CD4-positive, CD25-positive, alpha-beta regulatory T cell (primary cell): Measurements from ENCODE around the gene C16orf87. TPM values are rescaled to one million over a fixed set of nuclear protein-coding genes. Genes with fewer than 3 reads are reported as not detected.
"Not testable (repeated sequence)": the region's sequence is repeated elsewhere in the genome, so short reads cannot be mapped to it uniquely, and the experiment has no call there.

Experiments
- ATAC-seq, 2 donors: fragments of 150-1000 bp; cut with Tn5 transposase; one replicate each; pipeline ENCODE4 v1.10.0; 2021; ENCODE audit warnings: low read depth in 2 of 2, moderate number of reproducible peaks in 2 of 2, moderate library complexity in 1 of 2
- DNase-seq, 3 donors: peaks; one replicate each; pipeline versions ENCODE4 v3.0.0 to v3.0.0-alpha.2; 2012 to 2022; ENCODE audit warnings: mixed read lengths in 1 of 3
- H3K27ac ChIP-seq: one replicate; pipeline ENCODE4 v1.7.0; 2013; ENCODE audit warnings: mild to moderate bottlenecking, low read length; ENCODE audit not compliant: insufficient read depth, poor library complexity, severe bottlenecking
- H3K27me3 ChIP-seq: one replicate; pipeline ENCODE4 v1.7.0; 2013; ENCODE audit warnings: low read length; ENCODE audit not compliant: control insufficient read depth, insufficient read depth
- H3K36me3 ChIP-seq: one replicate; pipeline ENCODE4 v1.7.0; 2013; ENCODE audit warnings: mild to moderate bottlenecking, low read length, moderate library complexity; ENCODE audit not compliant: control insufficient read depth, insufficient read depth
- H3K4me1 ChIP-seq: 2 replicates; pipeline ENCODE4 v1.7.0; 2013; ENCODE audit warnings: mild to moderate bottlenecking, low read length; ENCODE audit not compliant: insufficient read depth, control insufficient read depth, poor library complexity, severe bottlenecking
- H3K4me3 ChIP-seq: one replicate; pipeline ENCODE4 v1.7.0; 2013; ENCODE audit warnings: low read depth, mild to moderate bottlenecking, low read length, moderate library complexity
- H3K9me3 ChIP-seq, 2 experiments: 1 replicate in 1 of 2; 2 replicates in 1 of 2; pipeline ENCODE4 v1.7.0; 2013; ENCODE audit warnings: low read length in 2 of 2, mild to moderate bottlenecking in 1 of 2, moderate library complexity in 1 of 2; ENCODE audit not compliant: control insufficient read depth in 2 of 2
- H3K27ac Mint-ChIP-seq, 3 donors: one replicate each; pipeline ENCODE4 v1.8.0; 2020 to 2022; ENCODE audit warnings: mild to moderate bottlenecking in 3 of 3, mixed read lengths in 3 of 3, moderate library complexity in 2 of 3
- H3K27me3 Mint-ChIP-seq: one replicate; pipeline ENCODE4 v1.8.0; 2022; ENCODE audit warnings: mild to moderate bottlenecking, mixed read lengths
- H3K36me3 Mint-ChIP-seq: one replicate; pipeline ENCODE4 v1.8.0; 2020; ENCODE audit warnings: mixed read lengths
- H3K4me1 Mint-ChIP-seq, 4 donors: one replicate each; pipeline ENCODE4 v1.8.0; 2020 to 2022; ENCODE audit warnings: mixed read lengths in 4 of 4, mild to moderate bottlenecking in 1 of 4
- H3K4me3 Mint-ChIP-seq, 4 donors: one replicate each; pipeline ENCODE4 v1.8.0; 2020 to 2022; ENCODE audit warnings: mild to moderate bottlenecking in 4 of 4, mixed read lengths in 4 of 4, moderate library complexity in 3 of 4
- H3K9me3 Mint-ChIP-seq, 7 donors: one replicate each; pipeline ENCODE4 v1.8.0; 2020 to 2022; ENCODE audit warnings: mixed read lengths in 7 of 7, mild to moderate bottlenecking in 3 of 7, moderate library complexity in 2 of 7
- polyA plus RNA-seq, 4 donors: library from polyadenylated mRNA; unstranded; fragments of 300-500 nt; fragmentation: Illumina TruSeq; gene quantifications; one replicate each; pipeline ENCODE4 v1.2.3, GENCODE V29; 2021
- total RNA-seq: library from RNA; stranded (reverse); gene quantifications from one replicate; pipeline ENCODE4 v1.2.3, GENCODE V29; 2022

C16orf87 gene
- total and polyA plus RNA-seq, 5 donors from 2014 or later = 13.1 to 24.6 (median 16.5) TPM

DNA sequence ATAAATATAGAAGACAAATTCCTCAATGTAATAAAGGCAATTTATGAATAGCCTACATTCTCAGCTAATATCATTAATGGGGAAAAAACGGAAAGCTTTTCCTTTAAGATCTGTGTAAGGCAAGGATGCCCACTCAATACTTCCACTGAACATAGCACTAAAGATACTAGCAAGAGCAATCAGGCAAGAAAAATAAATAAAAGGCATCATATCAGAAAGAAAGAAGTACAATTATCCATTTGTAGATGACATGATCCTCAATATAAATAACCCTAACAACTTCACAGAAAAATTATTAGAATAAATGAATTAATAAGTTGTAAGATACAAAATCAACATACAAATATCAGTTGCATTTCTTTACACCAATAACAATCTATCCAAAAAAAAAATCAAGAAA is 37.1 kb downstream of the C16orf87 start:
- Mint-ChIP-seq H3K9me3 (peaks cover 2 to 23% (median 12%) of the 10 kb centered on the region in 7 donors), H3K4me1 (peaks cover 15 to 22% (median 18%) of the 10 kb centered on the region in 4 donors), H3K27ac (no peak overlapping the region), H3K27me3 (no peaks in the 10 kb centered on the region), H3K36me3 (peaks cover 12% of the 10 kb centered on the region), H3K4me3 (no peak overlapping the region)
- H3K36me3 ChIP-seq = no peaks in the 10 kb centered on the region
- peaks cover 17% of the 10 kb centered on the region for H3K4me1 ChIP-seq
- H3K4me3 ChIP-seq = no peak overlapping the region
- ATAC-seq (no peak), DNase-seq (no peak)
- no peak overlapping the region for H3K27ac ChIP-seq
- H3K27me3 ChIP-seq = no peaks in the 10 kb centered on the region
- peaks cover 12 to 14% of the 10 kb centered on the region in 2 experiments for H3K9me3 ChIP-seq

DNA sequence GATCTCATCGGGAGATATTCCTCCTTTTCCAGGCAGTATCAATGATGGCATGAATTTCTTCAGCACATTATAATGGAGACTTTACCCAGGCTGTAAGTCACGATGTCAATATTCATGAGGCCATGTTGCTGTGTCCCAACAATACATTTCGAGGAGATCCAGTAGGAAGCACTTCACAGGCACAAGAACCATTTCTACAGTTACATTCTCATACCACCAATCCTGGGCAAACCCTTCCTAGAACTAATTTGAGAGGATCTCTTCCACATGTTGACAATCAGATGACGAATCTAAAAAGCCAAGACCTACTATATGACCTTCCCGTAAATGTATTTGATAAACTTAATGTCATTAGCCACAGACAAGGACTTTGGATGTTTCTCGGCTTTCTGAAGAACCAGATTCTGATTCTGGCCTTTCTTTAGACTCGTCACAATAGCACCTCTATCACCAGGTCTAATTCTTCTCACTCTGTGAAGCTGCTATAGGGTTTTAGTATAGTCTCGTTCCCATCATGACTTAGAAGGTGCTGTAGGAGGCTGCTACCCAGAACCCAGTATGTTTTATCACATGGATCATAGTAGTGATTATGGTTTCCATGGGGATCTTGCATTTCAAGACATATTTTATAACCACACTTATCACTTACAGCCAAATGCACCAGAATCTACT is 40.2 kb downstream of the C16orf87 start:
- no peak for DNase-seq
- no peak for ATAC-seq
- Mint-ChIP-seq H3K4me3 (peak overlapping the region; percentile 82 to 90 (median 88)), H3K36me3 (peaks cover 7% of the 10 kb centered on the region), H3K27ac (peak overlapping the region in 2 of 3 donors; percentile 32 to 87), H3K9me3 (peaks cover 0 to 19% (median 10%) of the 10 kb centered on the region in 7 donors), H3K4me1 (peaks cover 16 to 26% (median 20%) of the 10 kb centered on the region in 4 donors), H3K27me3 (peaks cover 6% of the 10 kb centered on the region)
- H3K27ac ChIP-seq = no peak overlapping the region
- H3K4me1 ChIP-seq = peaks cover 17% of the 10 kb centered on the region
- H3K36me3 ChIP-seq = no peaks in the 10 kb centered on the region
- peak overlapping the region; percentile 74 for H3K4me3 ChIP-seq
- H3K9me3 ChIP-seq = peaks cover 3 to 12% of the 10 kb centered on the region in 2 experiments
- no peaks in the 10 kb centered on the region for H3K27me3 ChIP-seq

DNA sequence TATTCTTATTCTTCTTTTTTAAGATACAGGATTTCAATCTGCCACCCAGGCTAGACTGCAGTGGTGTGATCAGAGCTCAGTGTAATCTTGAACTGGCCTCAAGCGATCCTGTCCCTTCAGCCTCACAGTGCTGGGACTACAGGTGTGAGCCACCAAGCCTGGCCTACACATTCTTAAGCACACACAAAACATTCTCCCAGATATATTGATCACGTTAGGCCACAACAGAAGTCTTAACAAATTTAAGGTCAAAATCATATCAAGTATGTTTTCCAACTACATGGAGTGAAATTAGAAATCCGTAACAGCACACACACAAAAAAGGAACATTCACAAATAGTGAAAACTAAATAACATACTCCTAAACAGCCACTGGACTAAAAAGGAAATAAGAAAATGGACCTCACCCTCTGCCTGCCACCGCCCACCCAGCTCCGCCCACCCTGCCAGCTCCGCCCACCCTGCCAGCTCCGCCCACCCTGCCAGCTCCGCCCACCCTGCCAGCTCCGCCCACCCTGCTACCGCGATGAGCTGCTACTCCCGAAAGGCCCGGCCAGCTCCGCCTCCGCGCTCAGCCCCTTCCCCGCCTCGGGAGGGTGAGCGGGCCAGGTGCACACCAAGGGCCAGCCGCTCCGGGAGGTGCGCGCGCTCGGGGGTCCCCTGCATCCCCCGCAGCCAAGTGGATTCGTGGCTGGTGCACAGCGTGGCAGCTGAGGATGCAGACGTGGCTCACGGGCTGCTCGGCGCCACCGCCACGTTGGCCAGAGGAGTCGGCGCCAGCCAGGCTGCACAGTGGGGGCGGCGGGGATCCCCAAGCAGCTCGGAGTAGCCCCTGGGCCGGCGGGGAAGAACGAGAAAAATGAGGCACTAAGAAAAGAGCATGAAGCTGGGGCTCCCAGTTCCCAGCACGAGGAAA is 41.2 kb downstream of the C16orf87 start:
- Mint-ChIP-seq H3K27me3 (peaks cover 7% of the 10 kb centered on the region), H3K4me3 (peak overlapping the region; percentile 82 to 90 (median 88)), H3K9me3 (peaks cover 0 to 15% (median 7%) of the 10 kb centered on the region in 7 donors), H3K36me3 (peaks cover 4% of the 10 kb centered on the region), H3K27ac (peak overlapping the region; percentile 87 to 95 (median 88)), H3K4me1 (peaks cover 16 to 26% (median 20%) of the 10 kb centered on the region in 4 donors)
- H3K27me3 ChIP-seq = no peaks in the 10 kb centered on the region
- H3K4me3 ChIP-seq = peak overlapping the region; percentile 74
- H3K27ac ChIP-seq = peak overlapping the region; percentile 55
- ATAC-seq (peak; percentile 94 to 97), DNase-seq (peak; percentile 78 to 83 (median 81))
- H3K36me3 ChIP-seq = no peaks in the 10 kb centered on the region
- peaks cover 3 to 13% of the 10 kb centered on the region in 2 experiments for H3K9me3 ChIP-seq
- H3K4me1 ChIP-seq = peaks cover 17% of the 10 kb centered on the region

DNA sequence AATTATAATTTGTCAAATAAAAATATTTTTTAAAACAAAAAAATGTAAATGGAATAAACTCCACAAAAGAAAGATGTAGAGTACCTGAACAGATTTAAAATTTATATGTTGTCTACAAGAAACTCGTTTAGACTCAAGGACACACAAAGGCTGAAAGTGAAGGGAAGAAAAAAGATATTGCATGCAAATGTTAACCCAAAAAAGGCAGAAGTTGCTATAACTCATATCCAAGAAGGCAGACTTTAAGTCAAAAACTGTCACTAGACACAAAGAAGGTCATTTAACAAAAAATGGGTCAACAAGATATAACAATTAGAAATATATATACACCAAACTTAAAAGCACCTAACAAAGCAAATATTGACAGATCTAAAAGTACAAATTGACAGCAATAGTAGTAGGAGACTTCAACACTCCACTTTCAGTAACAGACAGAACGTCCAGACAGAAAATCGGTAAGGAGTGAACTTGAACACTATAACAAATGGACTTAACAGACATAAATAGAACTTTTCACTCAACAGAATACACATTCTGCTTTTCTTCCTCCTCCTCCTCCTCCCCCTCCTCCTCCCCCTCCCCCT is 42.0 kb downstream of the C16orf87 start:
- H3K27ac ChIP-seq = peak overlapping the region; percentile 56
- H3K4me1 ChIP-seq = peaks cover 17% of the 10 kb centered on the region
- no peaks in the 10 kb centered on the region for H3K36me3 ChIP-seq
- Mint-ChIP-seq H3K4me3 (peak overlapping the region; percentile 44 to 90 (median 86)), H3K9me3 (peaks cover 0 to 10% (median 4%) of the 10 kb centered on the region in 7 donors), H3K27me3 (peaks cover 7% of the 10 kb centered on the region), H3K27ac (peak overlapping the region; percentile 87 to 95 (median 88)), H3K36me3 (peaks cover 4% of the 10 kb centered on the region), H3K4me1 (peaks cover 16 to 26% (median 20%) of the 10 kb centered on the region in 4 donors)
- no peak for DNase-seq
- no peaks in the 10 kb centered on the region for H3K27me3 ChIP-seq
- no peak for ATAC-seq
- H3K9me3 ChIP-seq = peaks cover 2 to 12% of the 10 kb centered on the region in 2 experiments
- no peak overlapping the region for H3K4me3 ChIP-seq

DNA sequence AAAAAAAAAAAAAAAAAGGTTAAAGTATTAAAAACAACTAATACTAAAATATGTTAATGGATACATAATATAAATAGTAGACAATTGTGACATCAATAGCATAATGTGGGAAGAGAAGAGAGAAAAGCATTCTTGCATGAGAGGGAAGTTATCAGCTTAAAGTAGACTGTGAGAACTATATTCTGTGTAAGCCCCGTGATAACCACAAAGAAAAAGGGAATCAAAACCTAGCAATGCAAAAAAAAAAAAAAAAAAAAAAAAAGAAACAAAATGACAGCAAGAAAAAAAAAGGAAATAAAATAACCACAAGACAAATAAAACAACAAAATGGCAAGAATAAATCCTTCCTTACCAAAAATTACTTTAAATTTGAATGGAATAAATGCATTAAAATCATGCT is 43.1 kb downstream of the C16orf87 start:
- Histone ChIP-seq H3K9me3 (peaks cover 0 to 8% of the 10 kb centered on the region in 2 experiments), H3K27me3 (no peaks in the 10 kb centered on the region), H3K36me3 (no peaks in the 10 kb centered on the region), H3K27ac (no peak overlapping the region), H3K4me1 (peaks cover 17% of the 10 kb centered on the region), H3K4me3 (no peak overlapping the region)
- Mint-ChIP-seq H3K4me1 (peaks cover 18 to 26% (median 20%) of the 10 kb centered on the region in 4 donors), H3K4me3 (no peak overlapping the region), H3K36me3 (peaks cover 4% of the 10 kb centered on the region), H3K27me3 (peaks cover 7% of the 10 kb centered on the region), H3K27ac (peak overlapping the region in 1 of 3 donors; percentile 38), H3K9me3 (peaks cover 0 to 10% (median 3%) of the 10 kb centered on the region in 7 donors)
- no peak for ATAC-seq
- DNase-seq = no peak

DNA sequence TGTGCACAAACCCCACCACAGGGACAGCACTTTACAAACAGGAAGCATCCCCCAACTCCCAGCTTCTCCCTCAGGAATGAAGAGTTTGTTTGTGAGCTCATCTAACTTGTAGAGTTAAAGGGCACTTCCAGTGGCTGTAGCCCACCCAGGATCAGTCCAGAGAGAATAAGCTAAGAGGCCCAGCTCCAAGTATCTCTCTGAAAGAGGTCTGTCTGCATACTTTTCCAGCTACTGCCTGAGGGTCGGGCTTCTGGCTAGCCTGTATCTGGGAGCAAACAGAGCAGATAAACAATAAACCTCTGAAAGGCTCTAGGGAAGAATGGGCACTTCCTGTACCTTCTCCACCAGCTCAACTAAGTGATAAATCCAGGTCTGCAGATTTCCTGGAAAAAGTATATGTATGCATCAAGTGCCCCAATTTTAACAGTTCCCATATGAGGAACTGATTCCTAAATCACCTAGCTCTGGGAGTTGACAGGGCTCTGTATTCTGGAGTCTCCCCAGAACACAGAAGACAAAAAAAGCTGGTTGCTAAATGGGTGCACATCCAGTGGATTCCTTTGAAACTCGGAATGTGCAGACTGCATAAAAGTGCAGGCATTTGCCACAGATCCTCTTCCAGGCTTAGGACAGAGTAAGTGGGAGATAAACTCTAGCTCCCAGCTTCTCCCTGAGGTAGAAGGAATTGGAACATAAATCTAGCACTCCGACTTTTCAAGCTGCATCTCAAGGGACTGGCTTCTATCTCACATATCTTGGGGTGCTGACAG is 45.7 kb downstream of the C16orf87 start:
- H3K27me3 ChIP-seq = no peaks in the 10 kb centered on the region
- H3K4me1 ChIP-seq = peaks cover 13% of the 10 kb centered on the region
- peaks cover 6 to 14% (median 11%) of the 10 kb centered on the region in 4 donors for H3K4me1 Mint-ChIP-seq
- H3K36me3 ChIP-seq = no peaks in the 10 kb centered on the region
- peaks cover 4% of the 10 kb centered on the region for H3K36me3 Mint-ChIP-seq
- peaks cover 0 to 9% (median 2%) of the 10 kb centered on the region in 7 donors for H3K9me3 Mint-ChIP-seq
- H3K27me3 Mint-ChIP-seq = peaks cover 7% of the 10 kb centered on the region
- no peak for ATAC-seq
- H3K27ac ChIP-seq = no peak overlapping the region
- peak overlapping the region in 1 of 4 donors; percentile 6 for H3K4me3 Mint-ChIP-seq
- no peak for DNase-seq
- peaks cover 0 to 8% of the 10 kb centered on the region in 2 experiments for H3K9me3 ChIP-seq
- no peak overlapping the region for H3K27ac Mint-ChIP-seq
- H3K4me3 ChIP-seq = no peak overlapping the region

DNA sequence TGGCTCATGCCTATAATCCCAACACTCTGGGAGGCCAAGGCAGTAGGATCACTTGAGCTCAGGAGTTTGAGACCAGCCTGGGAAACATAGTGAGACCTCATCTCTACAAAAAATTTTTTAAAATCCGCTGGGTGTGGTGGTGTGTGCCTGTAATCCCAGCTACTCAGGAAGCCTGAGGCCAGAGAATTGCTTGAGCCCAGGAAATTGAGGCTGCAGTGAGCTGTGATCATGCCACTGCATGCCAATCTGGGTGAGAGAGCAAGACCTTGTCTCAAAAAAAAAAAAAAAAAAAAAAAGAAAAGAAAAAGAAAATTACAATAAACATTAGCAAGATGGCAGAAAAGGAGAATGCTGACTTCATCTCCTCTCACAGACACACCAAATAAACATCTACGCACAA is 46.4 kb downstream of the C16orf87 start:
- peak overlapping the region in 1 of 3 donors; percentile 6 for H3K27ac Mint-ChIP-seq
- not testable (repeated sequence) for H3K9me3 Mint-ChIP-seq, H3K36me3 ChIP-seq, H3K9me3 ChIP-seq, H3K4me1 Mint-ChIP-seq, H3K27me3 Mint-ChIP-seq, H3K4me3 ChIP-seq, DNase-seq, H3K4me1 ChIP-seq, H3K27me3 ChIP-seq, H3K27ac ChIP-seq, H3K36me3 Mint-ChIP-seq, H3K4me3 Mint-ChIP-seq, ATAC-seq
